Cerebellar cortex (tissue), 1 donor: ENCODE measurements around the gene PALD1.

ENCODE experiments used
- DNase-seq: peaks from one replicate; pipeline ENCODE4 v3.0.0-alpha.2; 2015; ENCODE audit warnings: low spot score

Gene PALD1

GRCh38 chr10:70504521-70505358, 26.2 kb downstream of the PALD1 start:
- no peak for DNase-seq

GRCh38 chr10:70505908-70506307, 27.3 kb downstream of the PALD1 start:
- no peak for DNase-seq

GRCh38 chr10:70507966-70508365, 29.4 kb downstream of the PALD1 start:
- DNase-seq, result no peak

- no peak for DNase-seq
These were observed 30.6 kb downstream of the PALD1 start for GRCh38 chr10:70508912-70509756.

GRCh38 chr10:70509757-70510147, 31.2 kb downstream of the PALD1 start:
- no peak for DNase-seq

- DNase-seq, result no peak
These were observed 31.9 kb downstream of the PALD1 start for GRCh38 chr10:70510453-70510852.

GRCh38 chr10:70510904-70511303, 32.3 kb downstream of the PALD1 start:
- no peak for DNase-seq

- DNase-seq, result no peak
These were observed 33.6 kb downstream of the PALD1 start for GRCh38 chr10:70512149-70512639.

GRCh38 chr10:70513848-70514309, 35.3 kb downstream of the PALD1 start:
- no peak for DNase-seq

GRCh38 chr10:70514591-70514990, 36.0 kb downstream of the PALD1 start:
- DNase-seq, result no peak

GRCh38 chr10:70515035-70515667, 36.6 kb downstream of the PALD1 start:
- DNase-seq, result no peak

GRCh38 chr10:70518695-70519094, 40.1 kb downstream of the PALD1 start:
- DNase-seq, result no peak

- DNase-seq, result no peak
These were observed 44.5 kb downstream of the PALD1 start for GRCh38 chr10:70523057-70523456.

- DNase-seq, result no peak
These were observed 45.0 kb downstream of the PALD1 start for GRCh38 chr10:70523549-70523948.

GRCh38 chr10:70528314-70528713, 49.7 kb downstream of the PALD1 start:
- DNase-seq, result no peak

- DNase-seq, result peak; percentile 77
These were observed 50.3 kb downstream of the PALD1 start for GRCh38 chr10:70528741-70529362.

GRCh38 chr10:70529848-70530247, 51.3 kb downstream of the PALD1 start:
- DNase-seq, result no peak

- DNase-seq, result no peak
These were observed 51.7 kb downstream of the PALD1 start for GRCh38 chr10:70530315-70530714.

- DNase-seq, result no peak
These were observed 54.1 kb downstream of the PALD1 start for GRCh38 chr10:70532554-70533188.

- DNase-seq, result no peak
These were observed 54.6 kb downstream of the PALD1 start for GRCh38 chr10:70533189-70533558.

GRCh38 chr10:70534281-70534680, 55.7 kb downstream of the PALD1 start:
- no peak for DNase-seq
